Measurements from ENCODE around the gene VAMP8. TPM values are rescaled to one million over a fixed set of nuclear protein-coding genes. Genes with fewer than 3 reads are reported as not detected.

Gene VAMP8
- 4.0 and 5.2 TPM in 2 replicates for total RNA-seq (ENCODE audit: low replicate concordance)

DNA sequence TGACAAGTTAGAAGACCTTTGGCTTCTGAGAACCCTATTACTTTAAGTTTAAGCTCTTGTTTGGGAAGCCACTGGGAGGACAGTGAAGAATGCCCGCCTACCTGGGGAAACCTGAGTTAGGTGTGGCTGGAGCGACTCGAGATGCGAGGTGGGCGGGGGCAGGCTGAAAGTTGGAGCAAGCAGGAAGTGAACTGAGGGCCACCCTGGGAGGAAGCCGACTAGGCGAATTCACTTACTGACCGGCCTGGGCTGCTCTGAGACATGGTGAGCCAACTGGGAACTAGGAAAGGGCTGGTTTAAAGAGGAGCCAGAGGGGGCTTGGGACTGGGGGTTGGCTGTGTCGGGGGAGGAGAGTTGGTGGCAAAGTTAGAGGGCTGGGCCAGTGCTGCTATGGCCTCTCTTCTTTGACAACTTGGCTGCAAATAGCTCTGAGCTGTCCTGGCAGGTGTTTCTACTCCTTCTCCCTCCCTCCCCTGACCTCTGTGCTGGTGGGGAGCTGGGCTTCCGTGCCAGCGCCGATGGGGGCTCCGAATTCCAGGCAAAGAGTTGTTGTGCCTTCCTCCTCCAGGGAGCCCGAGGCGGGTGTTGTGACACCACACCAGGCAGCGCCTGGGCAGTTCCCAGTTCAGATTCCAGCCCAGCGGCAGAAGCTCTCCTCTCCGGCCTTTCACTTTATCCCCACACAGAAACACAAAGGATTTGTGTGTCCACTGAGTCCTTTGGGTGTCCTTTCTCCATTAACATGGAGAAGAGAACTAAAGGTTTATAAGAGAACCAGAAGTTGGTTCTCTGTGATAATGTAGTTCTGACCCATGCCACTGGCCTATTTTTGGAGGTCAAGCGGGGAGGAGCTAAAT is at the start of gene VAMP8:
VAMP8 (plus strand) TSS at position 201 of the 857 bp plus-strand sequence; CDS start at position 262, 61 bp downstream.

DNA sequence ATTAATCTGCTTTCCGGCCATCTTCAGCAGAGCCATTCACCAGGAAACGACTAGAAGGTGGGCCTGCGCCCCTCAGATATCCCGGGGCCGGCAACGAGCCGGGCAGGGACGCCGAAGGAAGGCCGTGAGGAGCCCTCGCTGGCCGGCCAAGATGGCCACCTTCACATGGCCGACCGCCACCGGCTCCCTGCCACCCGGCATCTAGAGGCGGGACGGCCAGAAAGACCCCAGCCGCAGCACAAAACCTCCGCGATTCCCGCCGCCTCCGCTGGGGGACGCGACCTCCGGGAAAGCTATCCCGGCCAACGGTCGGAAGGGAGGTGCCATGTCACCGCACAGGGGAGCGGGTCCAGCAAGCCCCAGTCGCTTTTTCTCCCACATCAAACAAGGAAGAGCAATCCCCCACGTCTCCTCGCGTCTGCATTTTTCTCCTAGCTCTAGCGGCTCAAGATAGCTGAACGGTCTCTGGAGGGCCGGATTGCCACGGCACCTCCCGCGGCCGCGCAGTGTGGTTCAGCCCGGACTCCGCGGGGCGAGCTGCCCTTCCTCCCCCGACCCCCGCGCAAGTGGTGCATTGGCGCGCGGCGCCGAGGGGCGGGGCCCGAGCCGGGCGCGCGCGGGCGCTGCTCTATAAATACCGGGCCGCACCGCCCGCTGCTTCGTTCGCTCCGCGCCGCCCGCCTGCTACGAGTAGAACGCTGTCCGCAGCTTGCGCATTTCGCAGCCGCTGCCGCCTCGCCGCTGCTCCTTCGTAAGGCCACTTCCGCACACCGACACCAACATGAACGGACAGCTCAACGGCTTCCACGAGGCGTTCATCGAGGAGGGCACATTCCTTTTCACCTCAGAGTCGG is 38.7 kb upstream of the VAMP8 start, which contains the start of gene MAT2A:
MAT2A (plus strand) TSS at position 662 of the 854 bp plus-strand sequence; CDS start at position 782, 120 bp downstream.

DNA sequence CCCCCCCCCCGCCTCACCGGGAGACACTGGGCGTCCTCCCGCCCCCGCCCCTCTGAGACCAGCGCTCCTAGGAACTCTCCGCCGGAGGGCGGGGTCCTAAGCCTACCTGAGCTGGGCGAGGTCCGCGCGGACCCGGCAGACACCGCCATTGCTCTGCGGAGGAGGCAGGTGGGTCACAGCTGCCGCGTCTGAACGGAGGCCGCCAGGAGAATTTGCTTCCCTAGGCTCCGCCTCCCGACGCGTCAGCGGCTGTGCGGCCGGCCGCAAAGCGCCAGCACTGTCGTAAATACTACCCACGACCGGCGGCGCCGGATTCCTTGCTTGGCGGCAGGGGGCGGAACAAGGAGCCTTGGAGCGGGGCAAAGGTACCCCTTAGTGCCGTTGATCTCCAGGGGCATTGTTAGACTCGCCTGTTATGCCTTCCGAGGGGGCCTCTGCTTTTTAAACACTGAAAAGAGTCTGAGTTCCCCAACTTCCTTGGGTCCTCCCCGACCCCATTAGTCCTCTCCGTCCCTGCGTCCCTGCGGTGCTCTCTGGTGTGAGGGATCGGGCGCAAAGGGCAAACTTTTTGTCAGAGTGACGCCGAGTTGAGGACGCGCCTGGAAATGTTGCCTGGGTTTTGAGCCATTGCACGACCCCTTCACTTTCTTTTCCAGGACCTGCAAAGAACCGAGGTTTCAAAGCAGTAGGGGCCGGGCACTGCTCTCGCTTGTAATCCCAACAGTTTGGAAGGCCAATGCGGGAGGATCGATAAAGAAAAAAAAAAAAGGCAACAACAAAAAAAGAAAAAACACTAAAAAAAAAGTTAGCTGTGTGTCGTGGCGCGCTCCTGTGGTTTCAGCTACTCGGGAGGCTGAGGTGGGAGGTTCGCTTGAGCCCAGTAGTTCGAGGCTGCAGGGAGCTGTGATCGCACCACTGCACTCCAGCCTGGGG is 15.8 kb upstream of the VAMP8 start, which contains the start of gene GGCX:
GGCX (minus strand) TSS at position 214 of the 933 bp plus-strand sequence; CDS start at position 149, 65 bp downstream.

DNA sequence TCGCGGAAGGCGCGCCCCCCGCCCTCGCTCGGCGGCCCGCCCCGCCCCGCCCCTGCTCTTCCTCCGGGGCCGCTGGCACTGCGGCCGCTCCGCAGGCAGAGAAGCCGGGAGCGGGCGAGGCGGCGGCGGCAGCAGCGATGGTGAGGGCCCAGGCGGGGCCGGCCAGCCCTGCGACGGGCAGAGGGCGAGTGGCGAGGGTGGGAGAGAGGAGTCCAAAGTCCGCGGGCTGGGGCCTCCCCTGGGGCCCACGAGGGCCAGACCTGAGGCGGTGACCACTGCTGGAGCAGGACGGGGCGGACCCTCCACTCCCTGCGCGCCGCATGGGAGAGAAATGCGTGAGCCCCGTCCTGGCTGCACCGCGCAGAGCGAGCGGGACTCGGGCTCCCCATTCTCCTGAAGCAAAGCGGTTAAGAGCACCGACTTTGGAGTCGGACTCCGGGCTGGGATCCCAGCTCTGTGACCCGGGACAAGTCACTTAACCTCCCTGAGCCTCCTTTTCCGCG is 7.0 kb downstream of the VAMP8 start, which contains the start of gene VAMP5:
VAMP5 (plus strand) TSS at position 78 of the 503 bp plus-strand sequence; CDS start at position 138, 60 bp downstream.

DNA sequence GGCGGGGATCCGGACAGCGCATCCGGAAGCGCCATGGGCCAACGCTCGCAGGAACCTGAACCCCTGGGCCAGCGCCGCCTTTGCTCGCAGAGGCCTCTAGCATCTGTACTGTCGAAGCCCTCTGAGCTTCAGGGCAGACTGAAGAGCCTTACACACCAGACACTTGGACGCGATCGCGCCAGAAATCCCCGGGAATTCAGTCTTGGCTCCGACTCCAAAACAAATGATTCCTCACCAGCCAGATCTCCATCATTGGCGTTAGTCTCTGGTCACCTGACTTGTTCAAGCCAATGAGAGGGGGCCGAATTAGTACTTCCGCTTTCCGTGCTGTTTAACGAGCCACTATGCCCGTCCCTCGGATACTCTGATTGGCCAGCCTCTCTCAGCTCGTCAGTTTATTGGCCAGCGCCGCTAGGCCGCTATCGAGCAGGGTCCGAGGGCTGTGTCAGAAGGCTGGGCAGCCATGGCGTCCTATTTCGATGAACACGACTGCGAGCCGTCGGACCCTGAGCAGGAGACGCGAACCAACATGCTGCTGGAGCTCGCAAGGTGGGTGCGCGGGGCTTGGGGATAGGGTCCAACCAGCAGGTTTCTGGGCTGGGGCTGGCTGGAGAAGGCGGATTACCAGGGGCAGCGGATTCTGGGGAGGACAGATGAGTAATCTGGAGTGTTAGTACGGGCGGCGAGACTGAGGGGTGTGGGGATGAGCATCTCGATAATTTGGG is 18.1 kb downstream of the VAMP8 start, which contains the start of gene RNF181:
RNF181 (plus strand) TSS at position 445 of the 725 bp plus-strand sequence; CDS start at position 464, 19 bp downstream.

DNA sequence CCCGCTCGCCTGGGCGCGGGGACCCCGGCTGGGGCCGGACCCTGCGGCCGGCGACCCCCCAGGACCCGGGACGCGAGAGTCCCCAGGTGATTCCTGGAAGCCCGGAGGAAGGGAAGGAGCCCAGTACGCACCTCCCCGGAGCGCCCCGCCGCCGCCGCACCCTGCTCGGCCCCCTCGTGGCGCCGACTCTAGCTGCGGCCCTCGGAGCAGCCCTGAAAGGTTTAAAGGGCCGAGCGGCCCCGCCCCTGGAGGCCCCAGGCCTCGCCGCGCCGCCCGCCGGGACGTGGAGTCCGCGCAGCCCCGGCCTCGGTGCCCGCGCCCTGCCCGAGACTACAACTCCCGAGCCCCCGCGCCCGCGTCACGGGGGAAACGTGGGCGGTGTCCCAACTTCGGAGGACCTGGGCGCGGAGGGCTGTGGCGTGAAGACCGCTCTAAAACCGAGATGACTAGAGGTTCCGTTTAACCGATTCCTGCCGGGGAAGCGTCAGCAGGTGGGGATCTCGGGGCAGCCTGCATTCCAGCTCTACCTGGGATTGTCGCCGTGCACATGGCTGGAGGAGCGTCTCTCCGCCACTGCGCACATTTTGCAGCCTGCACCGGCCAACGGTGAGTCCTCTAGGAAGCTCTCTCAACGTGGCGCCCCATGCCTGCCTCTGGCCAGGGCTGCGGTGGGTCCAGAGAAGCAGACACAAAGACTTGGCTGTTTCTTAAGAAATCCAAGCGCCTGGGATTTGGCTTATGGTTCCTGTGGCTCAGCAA is 25.3 kb downstream of the VAMP8 start, which contains the start of gene TMEM150A:
TMEM150A (minus strand) TSS at position 223 of the 759 bp plus-strand sequence. CDS start 750 bp downstream, outside the sequence.

DNA sequence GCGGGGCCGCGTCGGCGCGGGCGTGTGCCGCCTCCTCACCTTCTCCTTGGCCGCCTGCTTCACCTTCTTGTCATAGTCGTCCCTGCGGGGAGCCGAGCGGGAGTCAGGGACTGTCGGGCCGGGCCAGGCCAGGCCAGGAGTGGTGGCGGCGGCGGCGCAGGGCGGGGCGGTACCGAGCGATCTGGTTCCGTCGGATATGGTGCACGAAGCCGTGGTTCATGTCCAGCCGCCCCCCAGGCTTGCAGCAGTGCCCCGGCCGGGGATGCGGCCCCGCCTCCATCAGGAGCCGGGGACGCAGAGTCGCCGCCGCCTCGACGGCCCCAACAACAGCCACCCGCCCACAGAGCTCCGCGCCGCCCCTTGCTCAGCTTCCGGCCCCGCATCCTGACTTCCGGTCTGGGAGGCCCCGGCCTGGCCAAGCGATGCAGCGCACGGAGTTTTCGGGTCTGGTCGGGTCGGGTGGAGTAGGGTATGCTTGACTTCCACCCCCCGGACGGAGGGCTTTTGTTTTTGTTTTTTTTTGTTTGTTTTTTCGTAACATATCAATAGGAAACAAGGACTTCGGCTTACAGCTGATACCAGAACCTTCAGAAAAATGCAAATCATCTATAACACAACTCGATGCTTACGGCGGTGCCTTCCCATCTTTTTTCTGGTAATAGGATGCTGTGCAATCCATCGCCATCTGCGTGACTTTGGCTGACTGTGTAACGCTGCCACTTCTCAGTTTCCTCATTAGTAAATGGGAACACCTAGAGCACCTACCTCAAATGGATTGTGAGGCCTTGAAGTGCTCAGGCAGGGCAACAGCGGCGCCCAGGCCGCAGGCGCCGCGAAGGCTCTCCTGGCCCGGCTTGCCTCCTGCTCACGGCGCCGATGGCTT is 34.6 kb downstream of the VAMP8 start, which contains the start of gene C2orf68:
C2orf68 (minus strand) TSS at position 362 of the 883 bp plus-strand sequence; CDS start at position 280, 82 bp downstream.

Other genes starting within 250 kb of the VAMP8 start
- gene TGOLN2, start 249.6 kb upstream of the VAMP8 start, total RNA-seq (ENCODE audit: low replicate concordance): 41.3 and 77.9 TPM in 2 replicates
- gene RETSAT, start 223.1 kb upstream of the VAMP8 start, total RNA-seq (ENCODE audit: low replicate concordance): 48.9 and 62.6 TPM in 2 replicates
- 11.8 and 20.4 TPM in 2 replicates for gene ELMOD3, start 222.8 kb upstream of the VAMP8 start, total RNA-seq (ENCODE audit: low replicate concordance)
- gene CAPG, start 167.2 kb upstream of the VAMP8 start, total RNA-seq (ENCODE audit: low replicate concordance): 56.0 and 78.2 TPM in 2 replicates
- 0.23 TPM in 1 of 2 replicates, not detected in the other for gene SH2D6, start 158.9 kb upstream of the VAMP8 start, total RNA-seq (ENCODE audit: low replicate concordance)
- 63.5 and 121 TPM in 2 replicates for gene MAT2A, start 38.4 kb upstream of the VAMP8 start, total RNA-seq (ENCODE audit: low replicate concordance)
- 44.0 and 48.0 TPM in 2 replicates for gene GGCX, start 16.1 kb upstream of the VAMP8 start, total RNA-seq (ENCODE audit: low replicate concordance)
- gene VAMP5, start 6.8 kb downstream of the VAMP8 start, total RNA-seq (ENCODE audit: low replicate concordance): 65.5 and 97.5 TPM in 2 replicates
- 322 and 332 TPM in 2 replicates for gene RNF181, start 18.2 kb downstream of the VAMP8 start, total RNA-seq (ENCODE audit: low replicate concordance)
- 8.6 and 11.0 TPM in 2 replicates for gene TMEM150A, start 25.1 kb downstream of the VAMP8 start, total RNA-seq (ENCODE audit: low replicate concordance)
- gene C2orf68, start 34.5 kb downstream of the VAMP8 start, total RNA-seq (ENCODE audit: low replicate concordance): 11.3 and 15.0 TPM in 2 replicates
- 31.0 and 33.1 TPM in 2 replicates for gene USP39, start 38.6 kb downstream of the VAMP8 start, total RNA-seq (ENCODE audit: low replicate concordance)
- gene SFTPB, start 90.6 kb downstream of the VAMP8 start, total RNA-seq (ENCODE audit: low replicate concordance): 0.30 TPM in 1 of 2 replicates, not detected in the other
- not detected in 2 replicates for gene GNLY, start 116.8 kb downstream of the VAMP8 start, total RNA-seq (ENCODE audit: low replicate concordance)
- gene ATOH8, start 176.4 kb downstream of the VAMP8 start, total RNA-seq (ENCODE audit: low replicate concordance): 3.2 and 59.5 TPM in 2 replicates